T-helper 2 cell (primary cell): ENCODE measurements around the gene POP7.
"Not testable (repeated sequence)": the region's sequence is repeated elsewhere in the genome, so short reads cannot be mapped to it uniquely, and the experiment has no call there.

Experiments used
- DNase-seq, 5 experiments: peaks; one replicate each; pipeline versions ENCODE4 v3.0.0 to v3.0.0-alpha.2; 2012 to 2022
- total RNA-seq, 2 donors: gene quantifications; one replicate each; lab custom pipeline; 2026; lab: John Stamatoyannopoulos, UW

Gene POP7
- 6.5 to 7.0 reads per million in 2 donors for total RNA-seq

DNA sequence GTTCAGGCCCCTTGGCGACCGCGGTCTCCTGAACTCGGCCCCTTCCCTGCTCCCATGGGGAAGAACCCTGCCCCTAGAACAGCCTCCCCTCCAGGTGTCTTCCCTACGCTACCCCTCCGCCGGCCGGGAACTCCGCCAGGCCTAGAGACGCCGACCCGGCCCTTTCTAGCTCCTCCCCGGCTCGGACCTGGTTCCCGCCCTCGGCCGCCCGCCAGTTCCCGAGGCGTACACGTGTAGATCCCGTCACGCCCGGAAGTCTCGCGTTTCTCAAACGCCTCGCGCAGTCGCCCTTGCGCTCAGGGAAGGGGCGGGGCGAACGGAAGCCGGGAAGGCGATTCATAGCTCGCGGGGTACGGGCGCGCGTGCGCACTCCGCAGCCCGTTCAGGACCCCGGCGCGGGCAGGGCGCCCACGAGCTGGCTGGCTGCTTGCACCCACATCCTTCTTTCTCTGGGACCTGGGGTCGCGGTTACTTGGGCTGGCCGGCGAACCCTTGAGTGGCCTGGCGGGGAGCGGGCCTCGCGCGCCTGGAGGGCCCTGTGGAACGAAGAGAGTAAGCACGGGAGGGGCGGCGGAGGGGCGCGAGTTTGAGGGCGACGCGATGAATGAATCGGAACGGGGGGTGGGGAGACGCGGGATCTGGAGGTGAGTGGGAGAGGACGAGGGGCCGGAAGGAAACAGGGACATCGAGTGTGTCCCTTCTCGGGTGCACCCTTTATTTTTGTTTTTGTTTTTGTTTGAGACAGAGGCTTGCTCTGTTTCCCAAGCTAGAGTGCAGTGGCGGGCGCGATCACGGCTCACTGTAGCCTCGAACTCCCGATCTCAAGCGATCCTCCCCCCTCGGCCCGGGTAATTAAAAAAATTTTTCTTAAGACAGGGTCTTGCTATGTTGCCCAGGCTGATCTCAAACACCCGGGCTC is at the start of gene POP7:
POP7 (plus strand) TSS at position 369 of the 919 bp plus-strand sequence. CDS start 710 bp downstream, outside the sequence.
- peak; percentile 95 to 98 (median 98) for DNase-seq

DNA sequence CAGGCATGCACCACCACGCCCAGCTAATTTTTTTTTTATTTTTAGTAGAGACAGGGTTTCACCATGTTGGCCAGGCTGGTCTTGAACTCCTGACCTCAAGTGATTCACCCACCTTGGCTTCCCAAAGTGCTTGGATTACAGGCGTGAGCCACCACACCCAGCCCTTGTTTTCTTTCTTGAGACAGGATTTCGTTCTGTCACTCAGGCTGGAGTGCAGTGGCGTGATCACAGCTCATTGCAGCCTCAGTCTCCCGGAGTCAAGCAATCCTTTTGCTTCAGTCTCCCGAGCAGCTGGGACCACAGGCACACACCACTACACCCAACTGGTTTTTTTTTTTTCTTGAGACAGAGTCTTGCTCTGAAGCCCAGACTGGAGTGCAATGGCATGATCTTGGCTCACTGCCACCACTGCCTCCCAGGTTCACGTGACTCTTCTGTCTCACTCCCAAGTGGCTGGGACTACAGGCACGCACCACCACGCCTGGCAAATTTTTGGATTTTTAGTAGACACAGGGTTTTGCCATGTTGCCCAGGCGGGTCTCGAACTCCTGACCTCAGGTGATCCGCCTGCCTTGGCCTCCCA is 43.6 kb upstream of the POP7 start:
- not testable (repeated sequence) for DNase-seq

DNA sequence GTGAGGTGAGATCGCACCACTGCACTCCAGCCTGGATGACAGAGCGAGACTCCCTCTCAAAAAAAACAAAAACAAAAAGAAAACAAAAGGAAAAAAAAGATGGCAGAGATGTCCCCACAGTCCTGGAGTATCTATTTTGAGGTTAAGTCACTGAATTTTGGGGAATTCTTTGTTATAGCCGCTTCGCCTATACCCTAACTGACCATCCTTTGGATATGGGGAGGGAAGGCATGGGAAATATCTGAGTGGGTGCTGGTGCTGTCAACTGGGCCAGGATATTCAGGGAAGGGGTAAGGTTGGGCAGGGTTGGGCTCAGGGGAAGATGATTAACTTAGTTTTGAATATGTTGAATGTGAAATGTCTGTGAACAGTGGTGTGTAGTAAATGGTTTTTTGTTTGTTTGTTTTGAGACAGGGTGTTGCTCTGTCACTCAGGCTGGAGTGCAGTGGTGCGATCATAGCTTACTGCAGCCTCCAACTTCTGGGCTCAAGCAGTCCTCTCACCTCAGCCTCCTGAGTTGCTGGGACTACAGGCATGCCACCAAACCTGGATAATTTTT is 40.7 kb upstream of the POP7 start:
- DNase-seq: no peak

DNA sequence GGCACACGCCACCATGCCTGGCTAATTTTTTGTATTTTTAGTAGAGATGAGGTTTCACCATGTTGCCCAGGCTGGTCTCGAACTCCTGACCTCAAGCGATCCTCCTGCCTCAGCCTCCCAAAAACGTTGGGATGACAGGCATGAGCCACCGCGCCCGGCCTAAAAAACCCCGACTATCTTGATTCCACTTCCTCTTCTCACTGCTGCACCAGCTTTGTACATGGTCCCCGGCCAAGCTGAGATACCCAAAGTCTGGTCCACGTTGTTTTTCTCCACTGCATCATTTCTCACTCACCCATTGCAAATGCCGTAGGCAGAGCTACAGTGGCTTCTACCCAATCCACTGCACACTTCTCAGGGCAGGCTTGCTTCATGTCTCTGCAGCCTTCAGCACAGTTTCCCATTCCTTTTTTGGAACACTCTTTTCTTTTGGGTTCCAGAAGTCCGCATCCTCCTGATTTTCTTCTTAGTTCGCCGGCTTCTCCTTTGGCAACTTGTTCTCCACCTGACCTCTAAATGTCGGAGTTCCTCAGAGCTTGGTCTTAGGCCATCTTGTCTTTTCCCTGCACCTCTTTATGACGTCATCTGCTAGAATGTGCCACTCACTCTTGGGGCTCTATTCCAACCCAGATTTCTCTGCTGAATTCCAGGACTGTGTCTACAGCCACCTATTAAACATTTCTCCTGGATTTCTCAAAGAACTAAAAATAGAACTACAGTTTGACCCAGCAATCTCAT is 38.4 kb upstream of the POP7 start:
- no peak for DNase-seq

GRCh38 chr7:100668069-100668449 is 37.9 kb upstream of the POP7 start:
- no peak for DNase-seq

GRCh38 chr7:100669106-100669505 is 36.8 kb upstream of the POP7 start:
- DNase-seq: not testable (repeated sequence)

DNA sequence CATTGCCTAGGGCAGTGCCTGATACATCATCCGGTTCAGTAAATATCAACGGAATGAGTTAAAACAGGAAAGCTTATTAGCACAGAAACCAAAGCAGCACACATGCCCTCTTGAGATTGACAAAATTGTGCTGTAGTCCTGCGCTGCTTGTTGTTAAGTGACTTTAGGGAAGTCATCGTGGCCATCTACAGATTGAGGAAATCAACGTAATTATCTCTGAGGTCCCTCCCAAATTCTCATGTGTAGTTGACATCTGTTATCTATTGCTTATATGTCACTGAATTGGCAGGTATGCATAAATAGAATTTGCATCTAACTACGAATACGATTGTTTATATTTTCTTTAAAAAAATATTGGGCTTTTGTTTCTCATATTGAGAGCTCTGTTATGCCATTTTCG is 35.8 kb upstream of the POP7 start:
- DNase-seq: no peak

DNA sequence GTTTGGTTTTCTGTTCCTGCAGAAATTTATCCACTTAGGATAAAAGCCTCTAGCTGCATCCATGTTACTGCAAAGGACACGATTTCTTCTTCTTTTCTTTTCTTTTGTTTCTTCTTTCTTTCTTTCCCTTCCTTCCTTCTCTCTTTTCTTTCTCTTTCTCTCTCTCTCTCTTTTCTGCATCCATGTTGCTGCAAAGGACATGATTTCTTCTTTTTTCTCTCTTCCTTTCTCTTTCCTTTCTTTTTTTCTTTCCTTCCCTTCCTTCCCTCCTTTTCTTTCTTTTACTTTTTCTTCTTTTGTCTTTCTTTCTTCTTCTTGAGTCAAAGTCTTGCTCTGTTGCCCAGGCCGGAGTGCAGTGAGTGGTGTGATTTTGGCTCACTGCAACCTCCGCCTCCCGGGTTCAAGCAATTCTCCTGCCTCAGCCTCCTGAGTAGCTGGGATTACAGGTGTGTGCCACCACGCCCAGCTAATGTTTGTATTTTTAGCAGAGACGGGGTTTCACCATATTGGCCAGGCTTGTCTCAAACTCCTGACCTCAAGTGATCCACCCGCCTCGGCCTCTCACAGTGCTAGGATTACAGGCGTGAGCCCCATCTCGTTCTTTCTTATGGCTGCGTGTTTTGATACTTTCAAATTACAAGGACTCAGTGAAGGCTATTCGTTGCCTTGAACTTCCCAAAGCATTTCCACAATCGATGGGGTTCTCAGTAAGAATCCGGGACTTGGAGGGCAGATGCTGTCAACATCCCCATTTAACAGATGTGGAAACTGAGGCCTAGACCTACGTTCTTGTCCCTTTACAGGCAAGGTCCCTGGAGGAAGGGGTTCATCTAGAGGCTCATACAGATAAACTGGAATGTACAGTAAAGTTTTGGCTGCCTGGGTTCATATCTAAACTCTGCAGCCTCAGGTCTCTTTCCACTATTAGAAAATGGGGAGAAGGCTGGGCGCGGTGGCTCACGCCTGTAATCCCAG is 34.3 kb upstream of the POP7 start:
- no peak for DNase-seq

GRCh38 chr7:100673302-100673941 is 32.5 kb upstream of the POP7 start, which contains the start of gene GNB2:
Gene GNB2 (plus strand): TSS chr7:100673740. CDS start chr7:100676266, 2,526 bp downstream.
- DNase-seq: peak; percentile 90 to 99 (median 97)

DNA sequence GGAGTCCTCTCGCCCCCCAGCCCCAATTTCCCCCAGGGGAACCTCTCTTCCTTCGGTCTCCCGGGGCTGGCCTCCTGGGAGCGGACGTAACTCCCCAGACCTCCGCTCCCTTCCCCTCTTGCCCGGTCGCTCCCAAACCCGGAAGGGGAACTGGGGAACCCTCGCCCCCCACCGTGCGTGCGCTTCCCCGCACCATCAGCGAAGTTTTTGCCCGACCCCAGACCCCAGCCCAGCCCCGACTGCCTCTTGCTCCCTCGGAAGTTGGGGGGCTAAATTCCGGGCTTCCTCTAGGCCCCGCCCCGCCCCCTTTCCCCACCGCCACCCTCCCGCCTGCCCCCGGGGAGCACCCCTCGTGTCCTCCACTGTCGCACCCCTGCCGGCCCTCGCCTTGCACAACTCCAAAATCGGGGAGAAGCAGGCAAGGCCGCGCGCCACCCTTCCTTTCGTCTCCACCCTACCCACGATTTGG is 31.9 kb upstream of the POP7 start:
- DNase-seq: peak in 2 of 5 experiments; percentile 30 to 37

GRCh38 chr7:100674411-100675104 is 31.4 kb upstream of the POP7 start:
- DNase-seq: no peak

DNA sequence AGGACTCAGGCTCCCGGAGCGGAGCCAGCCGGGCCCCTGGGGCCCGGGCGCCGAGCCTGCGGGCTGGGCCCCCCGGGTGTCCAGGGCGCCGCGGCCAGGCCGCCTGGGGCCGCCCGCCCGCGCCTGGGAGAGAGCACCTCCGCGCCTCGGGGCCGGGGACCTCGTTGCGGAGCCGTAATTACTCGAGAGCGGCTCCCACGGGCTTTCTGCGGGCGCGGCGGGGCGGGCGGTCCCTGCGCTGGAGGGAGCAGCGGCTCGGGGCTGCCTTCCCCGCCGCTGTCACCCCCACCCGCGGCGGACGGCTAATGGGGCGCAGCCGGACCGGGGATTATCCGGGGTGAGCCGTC is 30.8 kb upstream of the POP7 start:
- peak in 1 of 5 experiments; percentile 47 for DNase-seq

DNA sequence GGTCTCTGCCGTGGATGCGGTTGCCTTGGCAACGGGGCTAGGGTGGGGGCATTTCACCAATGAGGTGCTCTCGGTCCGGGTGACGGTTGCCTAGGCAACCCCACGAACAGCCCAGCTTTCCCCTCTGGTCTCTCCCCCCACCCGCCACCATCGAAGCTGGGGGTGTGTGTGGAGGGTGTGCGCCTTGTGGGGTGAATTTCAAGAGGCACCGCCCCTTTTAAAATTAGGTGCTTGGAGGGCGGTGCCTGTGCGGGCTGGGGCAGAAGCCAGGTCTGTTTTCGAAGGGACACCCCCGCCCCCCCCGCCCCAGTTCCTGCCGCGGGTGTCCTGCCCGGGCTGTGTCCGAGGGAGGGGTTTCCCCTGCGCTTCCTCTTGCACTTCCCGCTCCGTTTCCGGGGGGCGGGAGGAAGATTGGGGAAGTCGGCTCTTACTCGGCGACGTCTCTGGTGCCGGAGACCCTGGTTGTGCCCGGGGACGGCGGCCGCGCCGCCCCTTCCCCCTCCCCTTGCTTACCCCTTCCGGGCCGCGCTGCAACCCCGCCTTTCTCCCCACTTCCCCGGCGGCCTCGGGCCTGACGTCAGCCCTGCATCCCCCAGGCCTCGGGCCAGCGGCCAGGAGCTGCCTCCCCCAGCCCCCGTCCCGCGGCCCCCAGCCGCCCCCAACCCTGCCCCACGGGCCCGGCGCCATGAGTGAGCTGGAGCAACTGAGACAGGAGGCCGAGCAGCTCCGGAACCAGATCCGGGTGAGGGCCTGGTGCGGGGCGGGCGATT is 30.2 kb upstream of the POP7 start:
- peak; percentile 66 to 94 (median 93) for DNase-seq

DNA sequence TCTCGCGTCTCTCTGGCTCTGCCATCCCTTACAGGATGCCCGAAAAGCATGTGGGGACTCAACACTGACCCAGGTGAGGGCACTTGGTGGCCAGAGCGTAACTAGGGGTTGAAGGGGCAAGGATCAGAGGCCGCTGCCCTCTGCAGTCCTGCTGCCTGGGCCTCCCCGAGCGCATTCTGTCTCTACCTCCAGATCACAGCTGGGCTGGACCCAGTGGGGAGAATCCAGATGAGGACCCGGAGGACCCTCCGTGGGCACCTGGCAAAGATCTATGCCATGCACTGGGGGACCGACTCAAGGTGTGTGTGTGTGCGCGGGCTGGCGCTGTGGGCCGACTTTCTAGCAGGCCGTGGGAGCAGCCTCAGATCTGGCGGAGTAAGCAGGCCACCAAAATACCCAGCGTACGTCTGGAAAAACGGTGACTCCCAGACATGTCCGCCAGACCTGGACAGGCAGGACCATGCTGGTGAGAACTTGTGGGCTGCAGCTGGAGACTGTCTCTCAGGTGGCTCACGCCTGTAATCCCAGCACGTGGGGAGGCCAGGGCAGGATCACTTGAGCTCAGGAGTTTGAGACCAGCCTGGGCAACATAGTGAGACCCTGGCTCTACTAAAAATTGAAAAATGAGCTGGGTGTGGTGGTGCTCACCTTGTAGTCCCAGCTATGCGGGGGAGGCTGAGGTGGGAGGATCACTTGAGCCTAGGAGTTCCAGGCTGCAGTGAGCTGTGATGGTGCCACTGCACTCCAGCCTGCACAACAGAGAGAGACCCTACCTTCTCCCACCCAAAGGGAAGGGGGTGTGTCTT is 29.2 kb upstream of the POP7 start:
- DNase-seq: no peak

DNA sequence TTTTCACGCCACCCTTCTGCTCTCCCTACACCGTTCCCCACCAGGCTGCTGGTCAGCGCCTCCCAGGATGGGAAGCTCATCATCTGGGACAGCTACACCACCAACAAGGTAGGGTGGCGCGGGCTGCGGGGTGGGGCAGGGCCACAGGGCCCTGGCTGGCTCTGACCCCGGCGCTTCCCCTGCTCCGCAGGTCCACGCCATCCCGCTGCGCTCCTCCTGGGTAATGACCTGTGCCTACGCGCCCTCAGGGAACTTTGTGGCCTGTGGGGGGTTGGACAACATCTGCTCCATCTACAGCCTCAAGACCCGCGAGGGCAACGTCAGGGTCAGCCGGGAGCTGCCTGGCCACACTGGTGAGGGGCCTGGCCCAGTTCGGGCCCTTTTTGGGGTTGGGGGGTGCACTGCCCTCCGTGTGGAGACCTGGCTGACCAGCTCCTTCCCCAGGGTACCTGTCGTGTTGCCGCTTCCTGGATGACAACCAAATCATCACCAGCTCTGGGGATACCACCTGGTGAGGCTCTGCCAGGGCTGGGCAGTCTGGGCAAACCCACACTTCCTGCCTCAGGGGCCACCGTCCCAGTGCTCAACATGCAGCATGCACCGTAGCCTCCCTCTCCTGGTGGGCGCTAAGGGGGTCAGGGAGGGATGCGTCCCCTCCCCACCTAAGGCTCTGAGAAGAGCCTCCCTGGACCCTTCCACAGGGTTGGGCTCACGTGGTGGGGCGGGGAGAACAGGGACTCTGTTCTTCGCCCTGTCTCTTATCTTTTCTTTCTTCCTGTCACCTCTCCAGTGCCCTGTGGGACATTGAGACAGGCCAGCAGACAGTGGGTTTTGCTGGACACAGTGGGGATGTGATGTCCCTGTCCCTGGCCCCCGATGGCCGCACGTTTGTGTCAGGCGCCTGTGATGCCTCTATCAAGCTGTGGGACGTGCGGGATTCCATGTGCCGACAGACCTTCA is 28.3 kb upstream of the POP7 start:
- no peak for DNase-seq

DNA sequence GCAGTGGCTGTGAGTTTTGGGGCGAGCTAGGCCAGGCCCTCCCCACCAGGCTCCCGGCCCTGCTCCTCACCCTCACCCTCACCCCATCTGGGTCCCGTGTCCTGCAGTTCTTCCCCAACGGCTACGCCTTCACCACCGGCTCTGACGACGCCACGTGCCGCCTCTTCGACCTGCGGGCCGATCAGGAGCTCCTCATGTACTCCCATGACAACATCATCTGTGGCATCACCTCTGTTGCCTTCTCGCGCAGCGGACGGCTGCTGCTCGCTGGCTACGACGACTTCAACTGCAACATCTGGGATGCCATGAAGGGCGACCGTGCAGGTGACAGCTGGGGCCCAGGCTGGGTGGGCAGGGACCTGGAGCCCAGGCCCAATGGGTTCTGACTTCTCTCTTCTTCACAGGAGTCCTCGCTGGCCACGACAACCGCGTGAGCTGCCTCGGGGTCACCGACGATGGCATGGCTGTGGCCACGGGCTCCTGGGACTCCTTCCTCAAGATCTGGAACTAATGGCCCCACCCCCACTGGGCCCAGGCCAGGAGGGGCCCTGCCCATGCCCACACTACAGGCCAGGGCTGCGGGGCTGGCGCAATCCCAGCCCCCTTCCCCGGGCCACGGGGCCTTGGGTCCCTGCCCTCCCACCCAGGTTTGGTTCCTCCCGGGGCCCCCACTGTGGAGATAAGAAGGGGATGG is 27.5 kb upstream of the POP7 start:
- DNase-seq: no peak
